T-cell (primary cell): ENCODE measurements around the gene CIAPIN1. TPM values are rescaled to one million over a fixed set of nuclear protein-coding genes. Genes with fewer than 3 reads are reported as not detected.
A peak's percentile ranks its signal among the peaks of the same experiment; 100 is the strongest.

Source experiments
- ATAC-seq, 4 experiments: fragments of 200-7000 bp in 3 of 4; fragments of 150-1000 bp in 1 of 4; cut with Tn5 transposase; replicated peaks in 1 of 4; 1 replicate in 3 of 4; 2 replicates in 1 of 4; pipeline ENCODE4 v1.10.0; 2021; ENCODE audit warnings: moderate library complexity in 3 of 4, mild to moderate bottlenecking in 2 of 4, moderate number of reproducible peaks in 1 of 4
- CTCF ChIA-PET, 2 donors: fragments of 300-600 bp; sonication (Branson Sonifier 250); formaldehyde crosslinking; loops; one replicate each; lab custom pipeline; 2022; ENCODE audit warnings: antibody characterized with exemption in 2 of 2; lab: Charles Lee
- POLR2A ChIA-PET, 2 donors: fragments of 300-600 bp; sonication (Branson Sonifier 250); formaldehyde crosslinking; loops; one replicate each; lab custom pipeline; 2022; ENCODE audit warnings: antibody characterized with exemption in 2 of 2; lab: Charles Lee
- DNase-seq, 35 experiments: peaks; one replicate each; pipeline versions ENCODE4 v3.0.0 to v3.0.0-alpha.2; 2013 to 2023
- H3K27ac ChIP-seq: one replicate; pipeline ENCODE4 v1.5.1; 2013; ENCODE audit warnings: low read length
- H3K27me3 ChIP-seq, 2 experiments: replicated peaks in 1 of 2; 1 replicate in 1 of 2; 2 replicates in 1 of 2; pipeline versions ENCODE4 v1.6.1 to v1.7.0; 2013; ENCODE audit warnings: low read length in 1 of 2, mixed read lengths in 1 of 2; ENCODE audit not compliant: control insufficient read depth in 2 of 2, insufficient read depth in 2 of 2; ENCODE audit errors: extremely low read depth in 1 of 2
- H3K36me3 ChIP-seq, 2 donors: 1 replicate in 1 of 2; 2 replicates in 1 of 2; pipeline versions ENCODE4 v1.6.1 to v1.7.0; 2013; ENCODE audit warnings: low read length in 1 of 2; ENCODE audit not compliant: control insufficient read depth in 2 of 2, insufficient read depth in 1 of 2; ENCODE audit errors: extremely low read depth in 1 of 2
- H3K4me1 ChIP-seq, 2 experiments: 1 replicate in 1 of 2; 2 replicates in 1 of 2; pipeline versions ENCODE4 v1.6.1 to v1.7.0; 2013; ENCODE audit warnings: low read length in 2 of 2, mixed read lengths in 1 of 2; ENCODE audit not compliant: insufficient read depth in 2 of 2, control insufficient read depth in 1 of 2; ENCODE audit errors: extremely low read depth in 1 of 2
- H3K4me3 ChIP-seq, 2 donors: 1 replicate in 1 of 2; 2 replicates in 1 of 2; pipeline versions ENCODE4 v1.5.1 to v1.7.0; 2013; ENCODE audit warnings: mild to moderate bottlenecking in 2 of 2, low read length in 1 of 2, moderate library complexity in 1 of 2; ENCODE audit not compliant: control insufficient read depth in 1 of 2; ENCODE audit errors: extremely low read depth in 1 of 2
- H3K9me3 ChIP-seq: 2 replicates; pipeline ENCODE4 v1.7.0; 2013
- H3K27ac Mint-ChIP-seq, 2 donors: one replicate each; pipeline ENCODE4 v1.8.0; 2020 to 2021; ENCODE audit warnings: mild to moderate bottlenecking in 2 of 2, mixed read lengths in 2 of 2
- H3K27me3 Mint-ChIP-seq, 2 donors: one replicate each; pipeline ENCODE4 v1.8.0; 2021 to 2022; ENCODE audit warnings: mixed read lengths in 2 of 2
- H3K36me3 Mint-ChIP-seq: one replicate; pipeline ENCODE4 v1.8.0; 2021; ENCODE audit warnings: mixed read lengths
- H3K4me1 Mint-ChIP-seq, 3 donors: one replicate each; pipeline ENCODE4 v1.8.0; 2020 to 2022; ENCODE audit warnings: mixed read lengths in 3 of 3, mild to moderate bottlenecking in 1 of 3
- H3K4me3 Mint-ChIP-seq, 3 donors: one replicate each; pipeline ENCODE4 v1.8.0; 2020 to 2022; ENCODE audit warnings: mild to moderate bottlenecking in 3 of 3, mixed read lengths in 3 of 3, moderate library complexity in 3 of 3
- H3K9me3 Mint-ChIP-seq, 3 donors: one replicate each; pipeline ENCODE4 v1.8.0; 2020 to 2022; ENCODE audit warnings: mixed read lengths in 3 of 3
- WGBS: methylation state at CpG from one replicate; pipeline ENCODE4 v1.1.5; 2013; ENCODE audit warnings: missing lambda C conversion rate; ENCODE audit not compliant: insufficient coverage; 5-methylcytosine and 5-hydroxymethylcytosine counted together
- total RNA-seq, 35 experiments: library from RNA in 6 of 35; stranded (reverse) in 6 of 35; fragments of 120-200 nt in 1 of 35; gene quantifications; one replicate each; pipeline versions ENCODE4 v1.2.1 to v1.2.4 and lab custom pipeline; 2013 to 2026

CIAPIN1 gene
- total RNA-seq, 5 donors from 2014 or later (not counting 1 experiment from before 2014, with no cell fraction given) = 26.5 to 46.8 (median 28.5) TPM

- Mint-ChIP-seq H3K4me1 (peaks cover 14 to 19% (median 15%) of the 10 kb centered on the region in 3 donors), H3K9me3 (no peaks in the 10 kb centered on the region), H3K27me3 (peaks cover 4 to 7% of the 10 kb centered on the region in 2 donors), H3K27ac (no peak overlapping the region), H3K4me3 (no peak overlapping the region), H3K36me3 (no peaks in the 10 kb centered on the region)
- ChIA-PET CTCF (interaction anchor here (0.6 to 0.7 kb wide), 4 partner anchors 11 to 123 kb away, joined by 4 to 7 read pairs (median 5); no protein-coding TSS in a partner anchor), POLR2A (interaction anchor here in 1 of 2 donors (0.6 kb wide), 1 partner anchor 70 kb away, joined by 3 read pairs; no protein-coding TSS in a partner anchor)
- DNase-seq (no peak), ATAC-seq (no peak)
- Histone ChIP-seq H3K4me3 (no peak overlapping the region), H3K9me3 (no peaks in the 10 kb centered on the region), H3K4me1 (peaks cover 0 to 20% of the 10 kb centered on the region in 2 experiments), H3K36me3 (no peaks in the 10 kb centered on the region), H3K27ac (no peak overlapping the region), H3K27me3 (peaks cover 0 to 19% of the 10 kb centered on the region in 2 experiments)
- WGBS = 25% methylated on average over 1 of the region's 7 CpGs
Observed at GRCh38 chr16:57413733-57414132, 33.5 kb downstream of the CIAPIN1 start.

- Histone ChIP-seq H3K4me3 (no peak overlapping the region), H3K9me3 (no peaks in the 10 kb centered on the region), H3K36me3 (no peaks in the 10 kb centered on the region), H3K27ac (no peak overlapping the region), H3K4me1 (peaks cover 0 to 16% of the 10 kb centered on the region in 2 experiments), H3K27me3 (peaks cover 0 to 19% of the 10 kb centered on the region in 2 experiments)
- Mint-ChIP-seq H3K27me3 (peaks cover 4 to 7% of the 10 kb centered on the region in 2 donors), H3K4me3 (no peak overlapping the region), H3K36me3 (no peaks in the 10 kb centered on the region), H3K4me1 (peaks cover 11 to 17% (median 13%) of the 10 kb centered on the region in 3 donors), H3K27ac (no peak overlapping the region), H3K9me3 (no peaks in the 10 kb centered on the region)
- ChIA-PET POLR2A (interaction anchor here in 1 of 2 donors (0.6 kb wide), 1 partner anchor 69 kb away, joined by 3 read pairs; no protein-coding TSS in a partner anchor), CTCF (interaction anchor here in 1 of 2 donors (0.6 to 1.1 kb wide), 2 partner anchors 112 to 554 kb away, joined by 3 read pairs; no protein-coding TSS in a partner anchor)
- WGBS = 77% methylated on average over 5 of the region's 5 CpGs
- ATAC-seq = no peak
- DNase-seq = peak in 1 of 35 experiments; percentile 13
Observed at GRCh38 chr16:57413301-57413730, 33.9 kb downstream of the CIAPIN1 start.

GRCh38 chr16:57412584-57412983, 34.6 kb downstream of the CIAPIN1 start:
- ChIA-PET CTCF (interaction anchor here (0.5 to 1.1 kb wide), 2 partner anchors 111 to 1180 kb away, joined by 3 read pairs; no protein-coding TSS in a partner anchor), POLR2A (no interaction called here)
- Mint-ChIP-seq H3K4me1 (peaks cover 7 to 12% (median 8%) of the 10 kb centered on the region in 3 donors), H3K4me3 (no peak overlapping the region), H3K27ac (peak overlapping the region in 1 of 2 donors; percentile 52), H3K27me3 (peaks cover 4 to 7% of the 10 kb centered on the region in 2 donors), H3K36me3 (no peaks in the 10 kb centered on the region), H3K9me3 (no peaks in the 10 kb centered on the region)
- H3K9me3 ChIP-seq = no peaks in the 10 kb centered on the region
- no peak overlapping the region for H3K4me3 ChIP-seq
- 88% methylated on average over 9 of the region's 9 CpGs for WGBS
- H3K27ac ChIP-seq = no peak overlapping the region
- ATAC-seq (no peak), DNase-seq (no peak)
- H3K4me1 ChIP-seq = peaks cover 0 to 13% of the 10 kb centered on the region in 2 experiments
- H3K27me3 ChIP-seq = peaks cover 0 to 19% of the 10 kb centered on the region in 2 experiments
- no peaks in the 10 kb centered on the region for H3K36me3 ChIP-seq

- POLR2A ChIA-PET = no interaction called here
- no peaks in the 10 kb centered on the region for H3K9me3 ChIP-seq
- H3K27ac ChIP-seq = no peak overlapping the region
- no peaks in the 10 kb centered on the region for H3K9me3 Mint-ChIP-seq
- H3K4me1 Mint-ChIP-seq = peaks cover 0 to 6% (median 0%) of the 10 kb centered on the region in 3 donors
- H3K27me3 ChIP-seq = peaks cover 0 to 19% of the 10 kb centered on the region in 2 experiments
- no peaks in the 10 kb centered on the region for H3K36me3 Mint-ChIP-seq
- WGBS = 84% methylated on average over 8 of the region's 12 CpGs
- peaks cover 4 to 7% of the 10 kb centered on the region in 2 donors for H3K27me3 Mint-ChIP-seq
- ATAC-seq (no peak), DNase-seq (no peak)
- CTCF ChIA-PET = no interaction called here
- no peaks in the 10 kb centered on the region for H3K36me3 ChIP-seq
- H3K4me3 ChIP-seq = no peak overlapping the region
- H3K4me1 ChIP-seq = peaks cover 0 to 3% of the 10 kb centered on the region in 2 experiments
- H3K27ac Mint-ChIP-seq = no peak overlapping the region
- H3K4me3 Mint-ChIP-seq = no peak overlapping the region
Observed at GRCh38 chr16:57411362-57411976, 35.7 kb downstream of the CIAPIN1 start.

GRCh38 chr16:57409870-57410587, 37.2 kb downstream of the CIAPIN1 start:
- ChIA-PET CTCF (no interaction called here), POLR2A (no interaction called here)
- H3K4me1 Mint-ChIP-seq = peaks cover 0 to 6% (median 0%) of the 10 kb centered on the region in 3 donors
- WGBS = 77% methylated on average over 12 of the region's 14 CpGs
- Histone ChIP-seq H3K4me1 (no peaks in the 10 kb centered on the region), H3K27ac (no peak overlapping the region), H3K27me3 (peaks cover 0 to 9% of the 10 kb centered on the region in 2 experiments), H3K9me3 (no peaks in the 10 kb centered on the region), H3K36me3 (no peaks in the 10 kb centered on the region), H3K4me3 (no peak overlapping the region)
- H3K27me3 Mint-ChIP-seq = peaks cover 4 to 7% of the 10 kb centered on the region in 2 donors
- DNase-seq (no peak), ATAC-seq (no peak)
- H3K4me3 Mint-ChIP-seq = no peak overlapping the region
- H3K27ac Mint-ChIP-seq = no peak overlapping the region
- H3K36me3 Mint-ChIP-seq = no peaks in the 10 kb centered on the region
- H3K9me3 Mint-ChIP-seq = no peaks in the 10 kb centered on the region

- POLR2A ChIA-PET = no interaction called here
- CTCF ChIA-PET = no interaction called here
- Histone ChIP-seq H3K4me3 (no peak overlapping the region), H3K9me3 (no peaks in the 10 kb centered on the region), H3K27me3 (peaks cover 0 to 9% of the 10 kb centered on the region in 2 experiments), H3K4me1 (no peaks in the 10 kb centered on the region), H3K27ac (no peak overlapping the region), H3K36me3 (no peaks in the 10 kb centered on the region)
- no peak for DNase-seq
- Mint-ChIP-seq H3K4me1 (peaks cover 0 to 6% (median 0%) of the 10 kb centered on the region in 3 donors), H3K36me3 (no peaks in the 10 kb centered on the region), H3K27ac (no peak overlapping the region), H3K4me3 (no peak overlapping the region), H3K9me3 (no peaks in the 10 kb centered on the region), H3K27me3 (peaks cover 4 to 7% of the 10 kb centered on the region in 2 donors)
- no peak for ATAC-seq
- 41% methylated on average over 5 of the region's 5 CpGs for WGBS
Observed at GRCh38 chr16:57409065-57409464, 38.1 kb downstream of the CIAPIN1 start.
